ENCODE data around the gene TBKBP1.
"Not testable (repeated sequence)": the region's sequence is repeated elsewhere in the genome, so short reads cannot be mapped to it uniquely, and the experiment has no call there.

Gene TBKBP1

DNA sequence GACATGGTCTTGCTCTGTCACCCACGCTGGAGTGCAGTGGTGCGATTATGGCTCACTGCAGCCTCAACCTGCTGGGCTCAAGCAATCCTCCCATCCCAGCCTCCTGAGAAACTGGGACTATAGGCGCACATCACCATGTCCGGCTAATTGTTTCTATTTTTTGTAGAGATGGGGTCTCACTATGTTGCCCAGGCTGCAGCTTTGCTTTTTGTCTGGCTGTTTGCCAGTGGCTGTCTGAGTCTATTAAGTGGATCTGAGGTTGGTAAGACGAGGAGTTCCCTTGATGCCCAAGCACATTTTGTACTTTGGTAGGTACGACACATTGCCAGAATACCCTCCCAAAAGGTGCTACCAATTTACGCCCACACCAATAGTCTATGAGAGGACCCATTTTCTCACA lies 44.2 kb downstream of the TBKBP1 start:
- peak in 6 of 42 donors; percentile 4 to 18 (median 8) for DNase-seq
- intact Hi-C loops (cut with DNase I) = no loop called here

DNA sequence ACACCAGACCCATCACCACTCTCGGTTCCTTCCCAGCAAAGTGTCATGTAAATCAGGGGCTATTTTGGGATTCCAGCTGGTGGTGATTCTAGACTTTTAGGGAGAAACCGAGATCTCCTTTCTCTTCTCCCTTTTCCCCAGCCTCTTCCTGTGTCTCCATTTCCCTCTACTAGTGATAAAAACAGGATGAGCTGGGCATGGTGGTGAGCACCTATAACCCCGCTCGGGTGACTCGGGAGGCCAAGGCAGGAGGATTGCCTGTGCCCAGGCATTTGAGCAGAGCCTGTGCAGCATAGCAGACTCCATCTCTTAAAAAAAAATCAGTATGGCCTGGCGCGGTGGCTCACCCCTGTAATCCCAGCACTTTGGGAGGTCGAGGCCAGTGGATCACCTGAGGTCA lies 45.2 kb downstream of the TBKBP1 start:
- intact Hi-C loops (cut with DNase I) = no loop called here
- DNase-seq = peak in 3 of 42 donors; percentile 8 to 16 (median 12)

DNA sequence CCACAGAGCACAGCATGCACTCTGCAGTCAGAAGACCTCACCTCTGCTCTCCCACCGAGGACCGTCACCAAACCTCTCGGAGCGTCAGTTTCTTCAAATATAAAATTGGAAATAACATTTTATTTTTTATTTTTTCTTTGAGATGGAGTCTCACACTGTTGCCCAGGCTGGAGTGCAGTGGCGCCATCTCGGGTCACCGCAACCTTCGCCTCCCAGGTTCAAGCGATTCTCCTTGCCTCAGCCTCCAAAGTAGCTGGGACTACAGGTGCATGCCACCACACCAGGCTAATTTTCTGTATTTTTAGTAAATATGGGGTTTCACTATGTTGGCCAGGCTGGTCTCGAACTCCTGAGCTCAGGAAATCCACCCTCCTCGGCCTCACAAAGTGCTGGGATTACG lies 46.0 kb downstream of the TBKBP1 start:
- intact Hi-C loops (cut with DNase I) = not testable (repeated sequence)
- DNase-seq = peak in 4 of 42 donors; percentile 13 to 41 (median 29)

DNA sequence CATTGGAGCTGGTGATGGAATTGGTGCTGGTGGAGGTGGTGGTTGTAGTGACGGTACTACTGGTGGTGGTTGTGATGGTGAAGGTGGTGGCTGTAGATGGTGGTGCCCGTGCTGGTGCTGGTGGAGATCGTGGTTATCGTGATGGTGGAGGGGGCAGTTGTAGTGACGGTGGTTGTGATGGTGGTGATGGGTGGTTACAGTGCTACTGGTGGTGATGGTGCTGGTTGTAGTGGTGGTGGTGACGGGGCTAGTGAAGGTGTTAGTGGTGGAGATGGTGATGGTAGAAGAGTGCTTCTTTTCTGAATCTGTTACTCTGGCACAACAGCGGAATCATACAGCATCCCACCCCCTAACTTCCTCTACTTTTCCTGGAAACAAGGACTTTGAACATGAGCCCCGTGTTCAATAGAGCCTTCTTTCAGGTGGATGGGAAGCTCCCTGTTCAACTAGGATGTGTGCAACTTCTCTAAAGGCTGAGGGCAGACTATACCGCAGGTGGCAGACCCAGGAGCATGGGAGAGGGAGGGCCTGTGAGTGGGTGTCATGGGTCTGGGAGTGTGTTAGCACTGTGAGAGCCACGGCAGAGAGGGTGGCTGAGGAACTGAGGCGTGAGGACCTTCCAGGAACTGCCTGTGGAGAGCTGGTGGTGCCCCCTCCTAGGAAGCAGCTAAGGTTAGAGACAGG lies 47.3 kb downstream of the TBKBP1 start:
- intact Hi-C loops (cut with DNase I) = no loop called here
- DNase-seq = peak in 4 of 42 donors; percentile 10 to 32 (median 29)

DNA sequence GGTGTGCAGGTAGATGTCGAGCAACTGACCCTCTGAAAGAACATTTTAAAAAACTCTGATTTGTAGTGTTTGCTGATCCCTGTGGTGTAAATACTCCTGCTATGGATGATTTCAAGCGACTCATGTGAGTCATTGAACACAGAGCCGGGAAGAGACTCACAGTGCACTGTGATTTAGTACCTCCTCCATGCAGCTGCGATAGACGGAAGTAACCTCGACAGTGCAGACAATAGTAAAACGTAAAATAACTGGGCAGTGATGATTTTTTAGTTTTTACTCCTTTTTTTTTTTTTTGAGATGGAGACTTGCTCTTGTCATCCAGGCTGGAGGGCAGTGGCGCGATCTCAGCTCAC lies 47.8 kb downstream of the TBKBP1 start:
- peak in 3 of 42 donors; percentile 1 to 28 (median 6) for DNase-seq

DNA sequence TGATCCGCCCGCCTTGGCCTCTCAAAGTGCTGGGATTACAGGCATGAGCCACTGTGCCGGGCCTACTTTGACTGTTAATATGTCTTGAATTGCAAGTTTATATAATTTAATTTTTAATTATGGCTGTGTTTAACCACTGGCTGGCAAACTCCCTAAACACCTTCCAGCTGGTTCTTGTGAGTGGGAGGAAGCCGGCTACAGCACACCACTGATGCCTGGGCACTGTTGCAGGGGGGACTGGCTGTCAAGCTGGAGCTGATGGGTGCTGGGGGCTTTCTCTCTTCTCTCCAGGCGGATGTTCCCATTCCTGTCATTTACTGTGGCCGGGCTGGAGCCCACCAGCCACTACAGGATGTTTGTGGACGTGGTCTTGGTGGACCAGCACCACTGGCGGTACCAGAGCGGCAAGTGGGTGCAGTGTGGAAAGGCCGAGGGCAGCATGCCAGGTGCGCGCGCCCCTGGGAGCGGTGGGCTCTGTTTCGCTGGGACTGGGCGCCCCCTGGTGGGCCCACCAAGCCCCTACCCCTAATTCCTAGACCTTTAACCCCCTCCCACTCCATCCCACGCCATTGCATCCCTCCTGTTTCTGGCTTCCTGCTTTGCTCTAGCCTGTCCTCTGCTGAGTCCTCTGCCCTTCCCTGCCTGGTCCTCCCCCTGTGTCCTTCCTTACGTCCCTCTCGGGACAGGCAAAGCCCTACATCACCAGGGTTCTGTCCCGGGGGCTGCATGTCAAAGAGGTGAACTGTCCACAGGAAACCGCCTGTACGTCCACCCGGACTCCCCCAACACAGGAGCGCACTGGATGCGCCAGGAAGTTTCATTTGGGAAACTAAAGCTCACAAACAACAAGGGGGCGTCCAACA lies 48.6 kb downstream of the TBKBP1 start:
- intact Hi-C loops (cut with DNase I) = no loop called here
- DNase-seq = peak in 7 of 42 donors; percentile 7 to 48 (median 42)

More for the DNA sequence above, 47.8 kb downstream of the TBKBP1 start:
- intact Hi-C loops (cut with DNase I) = no loop called here

DNA sequence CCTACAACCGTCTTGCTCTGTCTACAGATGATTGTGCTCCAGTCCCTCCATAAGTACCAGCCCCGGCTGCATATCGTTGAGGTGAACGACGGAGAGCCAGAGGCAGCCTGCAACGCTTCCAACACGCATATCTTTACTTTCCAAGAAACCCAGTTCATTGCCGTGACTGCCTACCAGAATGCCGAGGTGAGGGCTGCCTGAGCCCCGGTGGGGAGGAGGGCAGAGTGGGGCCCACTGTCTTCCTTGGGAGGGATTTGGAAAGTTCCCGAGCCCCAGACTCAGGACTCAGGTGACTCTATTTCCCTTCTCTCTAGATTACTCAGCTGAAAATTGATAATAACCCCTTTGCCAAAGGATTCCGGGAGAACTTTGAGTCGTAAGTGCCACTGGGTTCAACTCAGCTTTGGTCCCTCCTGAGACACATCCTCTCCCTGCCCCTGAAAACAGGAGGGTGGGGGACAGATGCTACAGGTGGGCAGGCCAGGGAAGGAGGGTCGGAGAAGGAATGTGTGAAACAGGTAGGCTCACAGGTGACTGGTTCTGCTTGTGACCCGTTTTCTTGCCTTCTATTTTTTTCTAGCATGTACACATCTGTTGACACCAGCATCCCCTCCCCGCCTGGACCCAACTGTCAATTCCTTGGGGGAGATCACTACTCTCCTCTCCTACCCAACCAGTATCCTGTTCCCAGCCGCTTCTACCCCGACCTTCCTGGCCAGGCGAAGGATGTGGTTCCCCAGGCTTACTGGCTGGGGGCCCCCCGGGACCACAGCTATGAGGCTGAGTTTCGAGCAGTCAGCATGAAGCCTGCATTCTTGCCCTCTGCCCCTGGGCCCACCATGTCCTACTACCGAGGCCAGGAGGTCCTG lies 50.4 kb downstream of the TBKBP1 start:
- intact Hi-C loops (cut with DNase I) = no loop called here
- peak in 1 of 42 donors; percentile 15 for DNase-seq

DNA sequence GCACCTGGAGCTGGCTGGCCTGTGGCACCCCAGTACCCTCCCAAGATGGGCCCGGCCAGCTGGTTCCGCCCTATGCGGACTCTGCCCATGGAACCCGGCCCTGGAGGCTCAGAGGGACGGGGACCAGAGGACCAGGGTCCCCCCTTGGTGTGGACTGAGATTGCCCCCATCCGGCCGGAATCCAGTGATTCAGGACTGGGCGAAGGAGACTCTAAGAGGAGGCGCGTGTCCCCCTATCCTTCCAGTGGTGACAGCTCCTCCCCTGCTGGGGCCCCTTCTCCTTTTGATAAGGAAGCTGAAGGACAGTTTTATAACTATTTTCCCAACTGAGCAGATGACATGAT lies 51.0 kb downstream of the TBKBP1 start:
- no peak for DNase-seq
- intact Hi-C loops (cut with DNase I) = no loop called here

DNA sequence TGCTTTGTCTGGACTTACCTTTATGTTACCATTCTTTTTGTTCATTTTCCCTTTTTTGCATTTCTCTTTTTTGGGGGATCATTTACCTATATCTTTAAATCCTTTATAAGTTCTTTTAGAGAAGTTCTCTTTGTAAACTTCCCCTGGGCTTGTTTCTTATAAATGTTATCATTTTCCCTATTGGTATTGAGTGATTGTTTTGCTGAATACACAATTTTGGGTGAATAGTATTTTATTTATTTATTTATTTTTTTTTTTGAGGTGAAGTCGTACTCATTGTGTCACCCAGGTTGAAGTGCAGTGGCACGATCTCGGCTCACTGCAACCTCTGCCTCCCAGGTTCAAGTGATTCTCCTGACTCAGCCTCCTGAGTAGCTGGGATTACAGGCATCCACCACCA lies 57.5 kb downstream of the TBKBP1 start:
- intact Hi-C loops (cut with DNase I) = no loop called here
- peak in 1 of 42 donors; percentile 4 for DNase-seq

DNA sequence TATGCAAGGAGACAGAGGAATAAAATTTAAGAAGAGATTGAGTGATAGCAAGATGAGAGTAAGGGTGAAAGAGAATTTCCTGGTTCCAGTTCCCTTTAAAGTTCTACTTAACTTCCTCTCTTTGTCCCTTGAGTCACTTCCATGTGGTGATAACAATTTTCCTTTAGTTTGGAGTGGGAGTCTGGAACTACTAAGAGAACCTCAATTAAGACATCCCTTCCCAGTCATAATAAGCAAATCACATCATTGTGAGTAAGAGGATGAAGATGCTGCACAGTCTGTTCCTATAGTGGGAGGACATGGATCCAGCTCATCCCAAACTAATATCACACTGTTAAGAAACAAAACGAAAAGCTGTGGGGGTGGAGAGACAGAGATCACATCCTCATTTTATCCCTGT lies 63.4 kb downstream of the TBKBP1 start:
- peak in 1 of 42 donors; percentile 4 for DNase-seq

DNA sequence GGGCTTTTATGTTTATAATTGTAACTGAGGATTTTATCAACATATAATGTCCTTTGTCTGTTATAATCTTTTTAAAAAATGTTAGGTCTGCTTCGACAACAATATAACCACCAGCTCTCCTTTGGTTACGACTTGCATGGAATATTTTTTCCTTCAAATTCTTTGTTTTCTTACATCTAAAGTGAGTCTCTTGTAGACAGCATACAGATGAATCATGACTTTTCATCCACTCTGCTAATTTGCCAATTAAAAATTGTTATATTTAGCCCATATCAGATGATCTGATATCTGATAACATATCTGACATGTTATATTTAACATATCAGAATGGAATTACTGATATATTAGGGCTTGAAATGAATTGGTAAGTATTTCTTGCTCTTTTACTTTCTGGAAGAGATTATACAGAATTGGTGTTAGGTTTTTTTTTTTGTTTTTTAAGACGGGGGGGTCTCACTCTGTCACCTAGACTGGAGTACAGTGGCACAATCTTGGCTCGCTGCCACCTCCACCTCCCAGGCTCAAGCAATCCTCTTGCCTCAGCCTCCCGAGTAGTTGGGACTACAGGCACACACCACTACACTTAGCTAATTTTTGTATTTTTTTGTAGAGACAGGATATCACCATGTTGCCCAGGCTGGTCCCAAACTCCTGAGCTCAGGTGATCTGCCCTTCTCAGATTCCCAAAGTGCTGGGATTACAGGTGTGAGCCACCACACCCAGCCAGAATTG lies 66.6 kb downstream of the TBKBP1 start:
- peak in 1 of 42 donors; percentile 26 for DNase-seq
- intact Hi-C loops (cut with DNase I) = no loop called here

More for the DNA sequence above, 63.4 kb downstream of the TBKBP1 start:
- intact Hi-C loops (cut with DNase I) = no loop called here

Measured in head of caudate nucleus (tissue), 42 donors.